Activated gamma-delta T cell treated with Interleukin-2 at 50 U/mL for 16 hours (primary cell): ENCODE data around the gene UXT.
A peak's percentile ranks its signal among the peaks of the same experiment; 100 is the strongest.

ENCODE experiments used
- DNase-seq: peaks from one replicate; pipeline ENCODE4 v3.0.0-alpha.2; 2020

UXT gene

DNA sequence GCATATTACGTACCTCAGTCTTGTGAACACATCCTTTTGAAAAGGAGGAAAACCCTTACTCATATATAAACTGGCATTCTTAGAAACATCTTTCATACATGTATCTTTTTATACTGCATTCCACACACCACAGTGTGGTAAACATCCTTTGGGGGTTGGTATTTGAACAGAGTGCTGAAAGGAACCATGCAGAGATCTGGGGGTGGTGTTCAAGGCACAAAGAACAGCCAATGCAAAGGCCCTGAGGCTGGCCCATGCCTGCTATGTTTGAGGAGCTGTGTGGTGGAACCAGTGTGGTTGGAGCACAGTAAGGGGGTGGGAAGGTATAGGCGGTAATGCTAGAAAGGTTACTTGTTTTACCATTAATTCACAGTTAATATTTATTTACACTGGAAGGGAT, 10.6 kb downstream of the UXT start:
- no peak for DNase-seq

DNA sequence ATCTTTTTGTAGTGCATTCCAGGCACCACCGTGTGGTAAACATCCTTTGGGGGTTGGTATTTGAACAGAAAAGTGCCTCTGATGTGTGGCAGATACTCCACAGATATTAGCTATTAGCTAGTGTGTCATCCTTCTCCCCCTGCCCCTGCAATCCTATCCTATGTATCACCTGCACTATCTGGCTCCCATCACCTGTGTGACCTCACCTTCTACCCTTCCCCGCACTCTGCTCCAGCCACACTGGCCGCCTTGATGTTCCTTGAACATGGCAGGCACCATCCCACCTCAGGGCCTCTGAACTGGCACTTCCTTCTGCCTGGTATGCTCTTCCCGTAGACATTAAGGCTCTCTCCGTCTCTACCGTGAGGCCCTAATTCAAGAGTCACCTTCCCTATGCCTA, 12.3 kb downstream of the UXT start:
- DNase-seq = no peak

- no peak for DNase-seq
These were observed 13.4 kb downstream of the UXT start for GRCh38 chrX:47645530-47645929.

- DNase-seq = no peak
These were observed 14.4 kb downstream of the UXT start for GRCh38 chrX:47644557-47645091.

GRCh38 chrX:47643926-47644325, 15.1 kb downstream of the UXT start:
- DNase-seq = no peak

DNA sequence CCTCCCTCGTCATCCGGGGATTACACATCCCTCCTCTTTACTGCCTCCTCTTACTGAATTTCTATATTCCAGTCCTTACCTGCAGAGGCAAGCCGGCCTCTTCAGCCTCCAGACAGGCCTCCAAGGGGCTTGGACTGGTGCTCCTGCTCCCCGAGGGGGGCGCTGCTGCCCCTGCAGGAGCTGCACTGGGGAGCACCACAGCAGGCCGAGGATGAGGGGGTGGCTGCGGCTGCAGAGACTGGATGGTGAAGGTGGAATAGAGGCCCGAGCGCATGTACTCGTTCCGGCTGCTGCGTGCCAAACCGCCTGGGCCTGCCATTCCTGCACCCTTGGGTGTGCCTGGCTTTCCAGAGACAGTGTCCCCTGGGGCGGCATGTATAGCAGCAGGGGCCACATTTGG, 20.2 kb downstream of the UXT start:
- no peak for DNase-seq

DNA sequence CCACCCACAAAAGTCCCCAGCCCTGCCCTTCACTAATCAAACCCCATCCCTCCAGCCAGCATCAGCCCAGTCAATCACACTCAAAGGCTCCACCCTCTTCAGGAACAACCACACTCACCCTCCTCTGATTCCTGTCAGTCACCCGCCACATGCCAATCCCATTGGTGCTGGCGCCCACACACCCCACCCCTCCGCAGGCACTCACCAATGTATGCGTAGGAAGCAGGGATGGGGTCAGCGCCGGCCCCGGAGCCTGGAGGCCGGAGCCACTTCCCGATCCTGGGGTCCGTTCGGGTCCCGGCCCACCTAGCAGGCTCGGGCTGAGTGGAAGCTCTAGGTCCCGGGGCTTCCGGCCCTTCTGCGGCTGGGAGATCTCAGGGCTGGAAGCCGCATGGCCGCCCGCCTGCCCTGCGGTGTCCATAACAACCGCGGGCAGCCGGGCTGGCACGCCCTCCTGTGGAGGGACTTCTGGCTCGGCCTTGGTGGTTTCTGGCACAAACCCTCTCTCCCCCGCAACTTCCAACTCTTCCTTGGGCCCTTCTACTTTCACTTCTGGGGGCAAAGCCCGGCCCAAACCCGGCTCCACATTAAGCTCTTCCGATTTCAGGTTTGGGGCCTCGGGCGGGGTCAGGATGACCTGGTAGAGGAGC, 21.3 kb downstream of the UXT start:
- DNase-seq = no peak

DNA sequence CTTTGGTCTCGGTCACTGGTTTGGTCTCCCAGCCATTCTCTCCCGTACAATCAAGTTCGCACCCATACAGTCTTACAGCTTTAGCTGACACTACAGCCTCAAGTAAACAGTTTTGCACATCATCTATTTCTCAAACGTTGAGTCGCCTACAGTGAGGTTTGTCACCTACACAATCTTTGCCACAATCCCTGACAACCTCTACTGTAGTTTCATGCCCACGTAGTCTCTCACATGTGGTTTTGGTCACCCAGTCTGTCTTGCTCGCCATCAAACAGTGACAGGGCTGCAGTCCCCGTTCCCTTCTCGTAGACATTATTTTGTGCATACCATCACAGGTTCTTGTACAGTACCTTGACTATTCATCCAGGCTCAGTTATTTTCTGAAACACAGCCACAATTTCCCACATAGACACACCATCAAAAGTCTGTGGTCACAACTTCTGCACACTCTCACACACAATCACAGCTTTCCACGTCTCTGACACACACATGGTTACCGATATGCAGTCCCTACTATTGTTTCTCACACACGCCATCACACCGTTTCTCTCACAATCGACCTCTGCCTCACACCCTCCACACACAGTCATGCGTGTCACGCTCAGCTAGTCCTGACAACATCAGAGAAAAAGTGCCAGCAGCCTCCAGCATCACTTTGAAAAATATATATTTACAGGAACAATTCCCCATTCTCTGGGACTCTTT, 24.0 kb downstream of the UXT start:
- no peak for DNase-seq

DNA sequence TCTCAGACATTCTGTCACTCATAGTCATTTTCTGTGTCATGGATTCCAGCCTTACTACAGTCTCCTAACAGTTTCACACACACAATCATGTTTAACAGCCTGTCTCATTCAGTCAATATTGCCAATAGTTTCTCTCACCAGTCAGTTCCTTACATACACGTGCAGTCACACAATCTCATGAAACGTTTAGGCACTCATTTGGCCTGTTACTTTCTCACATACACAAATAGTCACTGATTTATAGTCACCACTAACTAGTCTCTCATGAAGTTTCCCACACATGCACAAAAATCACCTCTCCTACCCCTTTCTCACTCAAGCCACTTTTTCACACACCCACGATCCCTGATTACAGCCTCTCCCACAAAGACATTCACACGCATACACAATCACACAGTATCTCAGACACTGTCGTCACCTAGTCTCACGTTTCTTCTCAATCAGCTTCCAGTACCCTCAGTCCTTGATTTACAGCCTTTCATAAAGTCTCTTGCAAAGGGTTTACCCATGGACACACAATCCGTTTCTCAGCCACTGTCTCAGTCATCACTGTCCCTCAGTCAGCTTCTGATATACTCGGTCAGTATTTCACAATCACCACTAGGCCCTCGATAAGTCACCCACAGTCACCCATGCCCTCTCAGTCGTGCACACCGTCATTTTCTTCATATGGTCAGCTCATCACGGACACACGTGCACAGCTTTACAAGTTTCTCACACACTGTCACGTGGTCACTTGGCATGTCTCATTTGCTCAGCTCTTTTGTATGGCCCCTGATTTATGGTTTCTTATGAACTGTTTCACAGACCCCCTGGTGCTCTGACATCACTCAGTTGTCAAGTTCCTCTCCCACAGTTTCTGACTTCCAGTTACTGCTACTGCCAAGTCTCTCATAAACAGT, 25.0 kb downstream of the UXT start:
- DNase-seq = no peak

GRCh38 chrX:47632666-47633065, 26.3 kb downstream of the UXT start:
- no peak for DNase-seq

- no peak for DNase-seq
These were observed 27.3 kb downstream of the UXT start for GRCh38 chrX:47631676-47632075.

- DNase-seq = no peak
These were observed 29.4 kb downstream of the UXT start, which contains the start of gene CFP for GRCh38 chrX:47629419-47630200. Gene CFP, minus strand, starts transcription at chrX:47629930. Its CDS starts 86 bp downstream, at chrX:47629844.

DNA sequence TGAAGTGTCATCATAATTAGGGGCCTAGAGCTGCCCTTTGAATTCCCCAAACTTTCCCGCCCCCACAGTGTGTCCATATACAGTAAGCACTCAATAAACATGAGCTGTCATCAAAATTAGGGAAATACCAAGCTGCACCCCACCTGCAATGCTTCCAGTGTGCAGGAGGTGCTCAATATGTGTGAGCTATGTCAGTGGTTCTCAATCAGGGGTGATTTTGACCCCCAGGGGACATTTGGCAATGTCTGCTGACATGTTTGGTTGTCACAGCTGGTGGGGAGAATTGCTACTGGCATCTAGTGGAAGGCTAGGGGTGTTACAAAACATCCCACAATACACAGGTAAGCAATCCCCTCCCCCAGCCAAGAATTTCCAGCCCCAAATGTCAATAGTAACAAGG, 30.0 kb downstream of the UXT start:
- no peak for DNase-seq

- no peak for DNase-seq
These were observed 33.6 kb downstream of the UXT start for GRCh38 chrX:47625365-47625764.

DNA sequence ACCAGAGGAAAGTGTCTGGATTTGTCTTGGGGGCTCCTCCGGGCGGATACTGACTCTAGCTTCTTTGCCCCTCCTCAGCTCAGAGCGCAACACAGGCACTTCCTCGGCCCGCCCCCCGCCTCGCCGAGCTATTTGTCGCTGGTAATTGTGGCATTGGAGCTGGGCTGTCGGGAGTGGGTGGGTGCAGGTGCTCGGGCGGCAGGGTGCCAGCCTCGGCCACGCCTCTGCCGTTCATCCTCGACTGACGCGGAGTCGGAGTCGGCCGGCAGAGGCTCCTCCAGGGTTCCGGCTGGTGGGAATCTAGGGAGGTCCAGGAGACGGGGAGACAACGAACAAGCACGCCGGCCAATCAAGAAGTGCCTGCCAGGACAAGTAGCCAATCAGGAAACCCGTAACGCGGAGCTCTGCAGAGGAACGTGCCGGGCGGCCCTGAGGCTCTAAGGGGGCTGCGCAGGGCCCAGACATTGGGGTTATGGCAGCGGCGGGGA, 35.4 kb downstream of the UXT start:
- DNase-seq = no peak

GRCh38 chrX:47621851-47622250, 37.1 kb downstream of the UXT start:
- DNase-seq = no peak

DNA sequence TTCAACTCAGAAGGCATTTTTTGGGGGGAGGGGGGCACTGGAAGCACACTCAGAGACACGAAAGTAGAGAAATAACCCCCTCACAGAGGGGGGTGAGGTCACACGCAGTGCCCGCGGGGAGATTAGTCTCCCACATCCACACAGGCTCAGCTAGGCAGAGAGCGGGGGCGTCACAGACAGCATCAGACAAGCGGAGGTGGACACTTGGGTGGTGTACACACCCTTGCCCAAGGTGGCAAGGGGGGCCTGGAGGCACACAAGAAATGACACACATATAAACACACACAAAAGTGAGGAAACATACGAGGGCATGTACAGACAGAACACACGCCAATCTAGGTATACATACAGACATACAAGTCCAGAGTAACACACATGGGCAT, 38.7 kb downstream of the UXT start:
- no peak for DNase-seq

DNA sequence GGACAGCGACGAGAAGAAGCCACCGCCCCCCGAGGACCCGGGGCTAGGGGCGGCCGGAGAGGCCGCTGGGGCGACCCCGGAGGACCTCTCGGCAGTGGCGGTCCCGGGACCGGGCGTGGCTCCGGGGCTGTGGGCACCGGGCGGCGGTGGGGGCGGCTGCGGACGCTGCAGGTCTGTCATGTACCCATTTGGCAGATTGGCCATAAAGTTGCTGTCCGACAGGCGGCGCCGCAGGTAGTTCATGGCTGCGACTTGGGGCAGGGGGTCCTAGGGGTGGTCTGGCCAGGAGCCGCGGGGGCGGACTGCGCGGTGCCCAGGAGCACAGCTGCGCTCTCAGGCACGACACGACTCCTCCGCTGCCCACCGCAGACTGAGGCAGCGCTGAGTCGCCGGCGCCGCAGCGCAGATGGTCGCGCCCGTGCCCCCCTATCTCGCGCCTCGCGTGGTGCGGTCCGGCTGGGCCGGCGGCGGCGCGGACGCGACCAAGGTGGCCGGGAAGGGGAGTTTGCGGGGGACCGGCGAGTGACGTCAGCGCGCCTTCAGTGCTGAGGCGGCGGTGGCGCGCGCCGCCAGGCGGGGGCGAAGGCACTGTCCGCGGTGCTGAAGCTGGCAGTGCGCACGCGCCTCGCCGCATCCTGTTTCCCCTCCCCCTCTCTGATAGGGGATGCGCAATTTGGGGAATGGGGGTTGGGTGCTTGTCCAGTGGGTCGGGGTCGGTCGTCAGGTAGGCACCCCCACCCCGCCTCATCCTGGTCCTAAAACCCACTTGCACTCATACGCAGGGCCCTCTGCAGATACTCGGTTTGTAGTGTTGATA, 39.3 kb downstream of the UXT start, which contains the start of gene SYN1:
SYN1 (minus strand) TSS at position 372 of the 817 bp plus-strand sequence; CDS start at position 243, 129 bp downstream.
- DNase-seq = peak; percentile 75

GRCh38 chrX:47618923-47619485, 40.0 kb downstream of the UXT start:
- no peak for DNase-seq

DNA sequence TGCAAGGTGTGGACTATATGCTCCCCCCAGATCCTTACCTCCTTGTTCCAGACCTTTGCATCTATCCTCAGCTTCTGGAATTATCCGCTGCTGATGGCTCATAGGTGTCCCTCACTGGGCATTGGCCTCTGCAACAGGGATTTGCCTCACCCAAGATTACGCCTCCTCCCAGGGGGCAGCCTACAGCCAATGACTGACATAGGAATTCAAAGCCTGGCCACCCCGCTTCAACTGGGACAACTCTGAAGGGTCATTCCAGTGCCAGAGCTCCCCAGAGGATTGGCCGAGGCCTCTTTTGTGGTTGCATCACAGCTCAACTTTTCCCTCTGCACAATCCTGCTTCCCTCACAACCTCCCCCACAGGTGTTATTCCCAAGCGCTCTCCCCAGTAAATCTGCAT, 44.4 kb downstream of the UXT start:
- DNase-seq = no peak

DNA sequence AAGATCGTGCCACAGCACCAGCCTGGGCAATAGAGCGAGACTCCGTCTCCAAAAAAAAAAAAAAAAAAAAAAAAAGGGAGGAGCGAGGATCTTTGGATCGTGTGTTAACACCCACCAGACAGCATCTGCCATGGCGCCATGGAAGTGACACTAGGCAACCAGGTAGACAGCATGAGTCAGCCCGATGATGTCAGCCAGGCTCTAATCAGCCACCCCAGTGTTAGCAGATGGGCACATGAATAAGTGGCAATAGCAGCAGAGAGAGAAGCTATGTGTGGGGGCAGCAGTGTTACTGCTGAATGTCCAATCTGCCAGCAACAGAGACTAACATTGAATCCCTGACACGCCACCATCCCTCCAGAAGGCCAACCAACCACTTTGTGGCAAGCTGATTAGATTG, 45.9 kb downstream of the UXT start:
- no peak for DNase-seq
